SIG-M5 treated with dmso at 0.1 percent for 504 hours (cell line): ENCODE measurements around the gene ASPM.

Source experiments
- DNase-seq: peaks from one replicate; lab custom pipeline; 2025; ENCODE audit not compliant: unreplicated experiment; lab: John Stamatoyannopoulos, UW

ASPM gene

GRCh38 chr1:197146101-197147095, at the start of gene ASPM:
Gene ASPM (minus strand): TSS chr1:197146669. CDS start chr1:197146437, 232 bp downstream.
- DNase-seq, result peak; percentile 98

- DNase-seq, result no peak
Observed at GRCh38 chr1:197195100-197195499, 48.6 kb upstream of the ASPM start.

DNA sequence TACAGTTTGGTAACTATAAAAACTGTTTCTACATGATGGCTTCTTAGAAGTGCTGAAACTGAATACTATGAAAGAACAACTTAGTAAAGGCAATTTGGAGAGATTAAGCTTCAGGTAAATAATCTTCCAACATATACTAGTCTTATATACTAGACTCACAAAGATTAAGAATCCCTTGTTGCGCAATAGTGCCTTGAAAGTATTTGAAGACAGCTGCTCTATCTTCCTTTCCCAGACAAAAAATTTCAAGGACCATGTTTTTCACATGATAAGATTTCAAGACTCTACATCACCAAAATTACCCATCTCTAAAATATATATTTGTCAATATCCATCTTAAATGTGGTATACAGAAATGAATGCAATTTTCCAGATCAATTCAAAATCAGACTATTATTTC, 37.7 kb upstream of the ASPM start:
- DNase-seq, result no peak

DNA sequence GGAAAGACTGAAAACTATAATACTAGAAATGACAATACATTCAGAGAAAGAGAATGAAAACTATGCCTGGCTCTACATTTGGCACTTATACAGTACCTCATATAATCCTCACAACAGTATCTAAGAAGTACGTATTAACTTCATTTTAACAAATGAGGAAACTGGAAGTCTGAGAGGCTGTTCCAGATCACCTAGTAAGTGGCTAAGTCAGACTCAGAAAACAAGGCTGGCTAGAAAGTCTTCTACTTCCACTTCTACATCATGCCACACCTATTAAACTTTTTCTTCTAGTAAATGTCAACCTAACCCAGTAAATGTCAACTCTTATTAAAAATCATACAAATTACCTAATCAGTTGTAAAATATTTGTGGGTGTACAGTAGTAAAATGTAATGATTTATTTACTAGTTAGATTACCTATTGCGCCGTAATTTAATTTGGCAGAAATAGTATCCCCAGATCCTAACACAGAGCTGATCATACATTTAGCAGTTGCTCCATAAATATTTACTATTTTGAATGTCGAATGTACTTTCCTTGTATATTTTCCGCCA, 36.8 kb upstream of the ASPM start:
- DNase-seq, result no peak

DNA sequence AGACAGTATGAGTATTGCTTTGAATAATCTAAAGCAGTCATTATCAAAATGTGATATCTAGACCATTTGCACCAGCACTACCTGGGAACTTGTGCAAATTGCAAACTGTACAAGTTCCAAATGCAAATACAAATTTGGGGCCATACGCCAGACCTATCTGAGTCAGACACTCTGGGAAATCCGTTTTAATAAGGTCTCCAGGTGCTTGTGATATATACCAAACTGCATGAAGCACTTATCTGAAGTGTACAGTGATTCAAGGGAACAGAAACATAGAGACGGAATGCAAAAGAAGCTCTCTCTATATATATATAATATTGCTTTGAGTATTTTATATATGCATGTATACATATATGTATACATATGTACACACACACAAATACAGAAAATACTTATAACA, 36.2 kb upstream of the ASPM start:
- no peak for DNase-seq

DNA sequence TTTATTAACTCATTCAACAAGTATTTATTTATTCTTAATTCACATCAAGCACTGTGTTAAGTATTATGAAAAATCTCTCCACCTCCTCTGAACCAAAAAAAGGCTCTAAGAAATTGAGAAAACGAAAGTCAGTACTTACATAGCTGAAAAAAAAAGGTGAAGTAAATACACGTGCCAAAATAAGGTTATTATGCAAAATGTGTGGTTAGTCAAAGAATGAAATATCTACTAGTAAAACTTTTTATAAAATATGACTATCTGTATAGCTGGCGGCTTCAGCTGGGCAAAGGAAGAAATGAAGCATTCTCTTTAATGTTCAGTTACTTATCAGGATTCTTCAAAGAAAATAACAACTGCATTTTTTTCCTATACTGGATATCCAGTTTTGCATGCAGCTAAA, 35.5 kb upstream of the ASPM start:
- no peak for DNase-seq

GRCh38 chr1:197180252-197180878, 33.9 kb upstream of the ASPM start:
- peak; percentile 64 for DNase-seq

- DNase-seq, result peak; percentile 41
Observed at GRCh38 chr1:197178998-197179397, 32.5 kb upstream of the ASPM start.

DNA sequence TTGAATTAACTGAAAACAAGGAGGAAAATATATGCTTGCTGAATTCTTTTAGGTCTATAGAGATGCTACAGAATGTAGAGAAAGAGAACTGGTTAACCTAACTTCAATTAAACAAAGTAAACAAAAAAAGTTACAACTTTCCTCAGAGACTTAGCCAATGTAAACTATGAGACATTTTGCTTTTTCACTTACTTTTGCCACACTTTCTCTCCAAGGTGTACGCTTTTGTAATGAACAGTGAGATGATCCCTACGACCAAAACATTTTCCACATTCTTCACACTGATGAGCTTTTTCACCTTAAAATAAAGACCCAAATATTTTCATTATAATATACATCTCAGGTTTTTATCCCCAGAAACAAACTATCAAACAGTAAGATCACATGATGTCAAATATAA, 28.3 kb upstream of the ASPM start:
- DNase-seq, result no peak

GRCh38 chr1:197173571-197174507, 27.4 kb upstream of the ASPM start:
- DNase-seq, result peak; percentile 31

- no peak for DNase-seq
Observed at GRCh38 chr1:197171531-197171930, 25.1 kb upstream of the ASPM start.

DNA sequence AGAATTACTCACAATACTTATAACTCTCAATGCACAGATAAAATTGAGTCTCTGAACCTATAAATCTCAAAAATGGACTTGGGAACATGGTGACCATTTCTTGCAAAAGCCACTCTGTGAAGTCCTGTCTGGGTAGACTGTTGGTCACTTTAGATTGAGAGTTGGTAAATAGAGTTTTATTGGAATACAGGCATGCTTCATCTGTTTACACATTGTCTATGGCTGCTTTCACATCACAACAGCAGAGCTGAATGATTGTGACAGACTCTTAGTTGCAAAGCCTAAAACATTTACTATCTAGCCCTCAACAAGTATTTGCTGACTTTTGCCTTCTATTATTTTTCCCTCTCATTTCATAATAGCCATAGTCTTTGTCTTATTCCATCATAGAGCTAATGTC, 24.1 kb upstream of the ASPM start:
- DNase-seq, result no peak

- no peak for DNase-seq
Observed at GRCh38 chr1:197159461-197159860, 13.0 kb upstream of the ASPM start.

DNA sequence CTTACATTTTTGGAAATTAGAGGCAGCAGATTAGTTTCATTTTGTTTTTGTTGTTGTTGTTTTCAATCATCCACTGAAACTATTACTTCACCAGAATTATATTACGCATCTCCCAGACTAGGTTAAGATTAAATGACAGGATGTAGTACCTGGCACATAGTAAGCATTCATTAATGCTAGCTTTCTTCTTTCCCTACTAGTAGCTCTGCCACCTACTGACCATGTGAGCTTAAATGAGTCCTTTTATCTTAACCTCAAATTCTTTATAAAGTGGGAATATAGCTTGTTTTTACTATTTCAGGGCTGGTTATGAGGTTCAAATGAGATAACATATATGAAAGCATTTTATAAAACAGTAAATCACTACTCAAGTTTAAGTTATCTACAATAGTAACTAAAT, 10.2 kb upstream of the ASPM start:
- peak; percentile 7 for DNase-seq

DNA sequence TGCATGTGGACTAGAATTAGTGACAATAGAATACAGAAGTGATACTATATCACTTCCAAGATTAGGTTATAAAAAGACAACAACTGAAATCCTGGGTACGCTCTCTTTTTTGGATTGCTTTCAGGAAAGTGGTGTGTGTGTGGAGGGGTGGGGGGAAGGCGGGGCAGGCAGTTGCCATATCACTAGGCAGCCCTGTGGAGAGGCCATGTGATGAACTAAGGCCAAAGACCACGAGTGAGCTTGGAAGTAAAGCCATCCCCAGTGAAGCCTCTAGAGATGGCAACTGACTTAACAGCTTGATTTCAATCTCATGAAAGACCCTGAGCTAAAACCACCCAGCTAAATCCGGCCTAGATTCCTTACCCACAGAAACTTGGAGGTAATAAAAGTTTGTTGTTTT, 6.2 kb upstream of the ASPM start:
- DNase-seq, result no peak

DNA sequence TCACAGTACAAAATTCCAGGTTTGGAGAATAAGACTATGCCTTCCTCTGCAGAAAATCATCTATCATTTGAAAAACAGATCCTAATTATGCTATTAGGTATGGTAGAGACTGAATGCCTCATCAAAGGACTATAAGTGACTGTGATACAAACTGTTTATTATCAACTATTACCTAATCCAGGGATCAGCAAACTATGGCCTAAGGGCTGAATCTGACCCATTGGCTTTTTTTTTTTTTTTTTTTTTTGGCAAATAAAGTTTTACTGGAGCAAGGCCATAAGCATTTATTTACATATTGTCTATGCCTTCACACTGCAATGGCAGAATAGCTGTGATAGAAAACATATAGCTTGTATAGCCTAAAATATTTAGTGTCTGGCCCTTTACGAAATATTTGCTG, 4.7 kb upstream of the ASPM start:
- no peak for DNase-seq

GRCh38 chr1:197150336-197151005, 4.0 kb upstream of the ASPM start:
- no peak for DNase-seq

- no peak for DNase-seq
Observed at GRCh38 chr1:197149340-197149739, 2.9 kb upstream of the ASPM start.

- DNase-seq, result peak; percentile 68
Observed at GRCh38 chr1:197145446-197146024, 934 bp downstream of the ASPM start.
